Neural cell (in vitro differentiated cells): ENCODE results near the gene USP40. TPM values are rescaled to one million over a fixed set of nuclear protein-coding genes. Genes with fewer than 3 reads are reported as not detected.

Source experiments
- H2AFZ ChIP-seq: fragments of 200-600, 300-800 bp; sonication (generic), shearing (Covaris generic); 2 replicates; pipeline ENCODE4 v1.6.0; 2014; ENCODE audit warnings: low read depth, mild to moderate bottlenecking, antibody characterized with exemption, low read length, moderate library complexity
- H3F3A ChIP-seq: fragments of 200-600 bp; shearing (Covaris generic); 2 replicates; pipeline ENCODE4 v1.6.1; 2016; ENCODE audit warnings: mild to moderate bottlenecking, moderate library complexity, mixed read lengths, antibody characterized with exemption, low read length; ENCODE audit not compliant: insufficient read depth, poor library complexity, severe bottlenecking
- H3K27ac ChIP-seq: fragments of 200-600, 300-800 bp; sonication (generic), shearing (Covaris generic); 2 replicates; pipeline ENCODE4 v1.5.1; 2014; ENCODE audit warnings: mild to moderate bottlenecking, low read length, moderate library complexity
- H3K27me3 ChIP-seq: fragments of 300-800, 200-600 bp; sonication (generic), shearing (Covaris generic); 2 replicates; pipeline ENCODE4 v1.6.0; 2014; ENCODE audit warnings: mild to moderate bottlenecking, low read depth, low read length, moderate library complexity; ENCODE audit not compliant: insufficient read depth
- H3K36me3 ChIP-seq: fragments of 300-800, 200-600 bp; sonication (generic), shearing (Covaris generic); 2 replicates; pipeline ENCODE4 v1.5.1; 2014; ENCODE audit warnings: mild to moderate bottlenecking, antibody characterized with exemption, low read length, moderate library complexity; ENCODE audit not compliant: insufficient read depth
- H3K4me2 ChIP-seq: fragments of 300-800, 200-600 bp; sonication (generic), shearing (Covaris generic); 2 replicates; pipeline ENCODE4 v1.6.0; 2014; ENCODE audit warnings: mild to moderate bottlenecking, low read length
- H3K4me3 ChIP-seq: fragments of 300-800, 200-600 bp; sonication (generic), shearing (Covaris generic); 2 replicates; pipeline ENCODE4 v1.5.1; 2014; ENCODE audit warnings: mild to moderate bottlenecking, low read length, moderate library complexity
- H3K79me2 ChIP-seq: fragments of 200-600 bp; shearing (Covaris generic); replicated peaks from 2 replicates; pipeline ENCODE4 v1.6.0; 2014; ENCODE audit warnings: mild to moderate bottlenecking, low read length, moderate library complexity; ENCODE audit not compliant: insufficient read depth
- H3K9ac ChIP-seq: fragments of 300-800, 200-600 bp; sonication (generic), shearing (Covaris generic); 2 replicates; pipeline ENCODE4 v1.6.1; 2016; ENCODE audit warnings: mild to moderate bottlenecking, low read length, mixed read lengths
- H3K9me2 ChIP-seq: fragments of 200-600 bp; shearing (Covaris generic); 2 replicates; pipeline ENCODE4 v1.6.1; 2016; ENCODE audit warnings: mild to moderate bottlenecking, low read length, mixed read lengths; ENCODE audit not compliant: insufficient read depth
- H3K9me3 ChIP-seq: fragments of 200-600, 300-800 bp; sonication (generic), shearing (Covaris generic); 2 replicates; pipeline ENCODE4 v1.6.1; 2016; ENCODE audit warnings: mild to moderate bottlenecking, mixed run types, low read length, moderate library complexity, mixed read lengths
- H4K20me1 ChIP-seq: fragments of 200-600 bp; shearing (Covaris generic); 2 replicates; pipeline ENCODE4 v1.6.1; 2016; ENCODE audit warnings: mild to moderate bottlenecking, mixed run types; ENCODE audit not compliant: insufficient read depth
- EP300 ChIP-seq: fragments of 450-650 bp; conservative IDR thresholded peaks from 2 replicates; pipeline ENCODE4 v1.6.1; 2014; ENCODE audit warnings: antibody characterized with exemption, mild to moderate bottlenecking, moderate library complexity; ENCODE audit not compliant: poor library complexity, severe bottlenecking
- EZH2 ChIP-seq: fragments of 200-600, 300-800 bp; shearing (Covaris generic), sonication (generic); IDR thresholded peaks from 2 replicates; pipeline ENCODE4 v1.6.1; 2014; ENCODE audit warnings: antibody characterized with exemption, low read length, borderline replicate concordance, mild to moderate bottlenecking; ENCODE audit not compliant: insufficient read depth, poor library complexity, severe bottlenecking
- MXI1 ChIP-seq: fragments of 450-650 bp; conservative IDR thresholded peaks from 2 replicates; pipeline ENCODE4 v1.6.1; 2014; ENCODE audit warnings: antibody characterized with exemption, mild to moderate bottlenecking; ENCODE audit not compliant: poor library complexity, severe bottlenecking
- POLR2AphosphoS5 ChIP-seq: IDR thresholded peaks from 2 replicates; pipeline ENCODE4 v1.6.1; 2012
- RAD21 ChIP-seq: fragments of 450-650 bp; conservative IDR thresholded peaks from 2 replicates; pipeline ENCODE4 v1.6.1; 2014; ENCODE audit warnings: antibody characterized with exemption, mild to moderate bottlenecking, moderate library complexity
- SMC3 ChIP-seq: fragments of 450-650 bp; conservative IDR thresholded peaks from 2 replicates; pipeline ENCODE4 v1.6.1; 2014; ENCODE audit warnings: antibody characterized with exemption, mild to moderate bottlenecking, moderate library complexity; ENCODE audit not compliant: poor library complexity
- TAF1 ChIP-seq: IDR thresholded peaks from 2 replicates; pipeline ENCODE4 v1.6.1; 2012; ENCODE audit warnings: low read depth
- polyA plus RNA-seq: library from polyadenylated mRNA; depleted of rRNA; stranded (reverse); fragments of >200 nt; gene quantifications from 2 replicates; pipeline ENCODE4 v1.2.3, GENCODE V29; 2014
- TF ChIP-seq, protein P1 (sequence below): IDR thresholded peaks from 2 replicates; pipeline ENCODE4 v1.6.1; 2012; ENCODE audit warnings: borderline replicate concordance
- TF ChIP-seq, protein P2 (sequence below): fragments of 450-650 bp; IDR thresholded peaks from 2 replicates; pipeline ENCODE4 v1.5.1; 2014; ENCODE audit warnings: antibody characterized with exemption, mild to moderate bottlenecking, moderate library complexity; ENCODE audit not compliant: poor library complexity, severe bottlenecking

USP40 gene
- polyA plus RNA-seq, 1 donor from 2014 or later: 33.3 TPM

DNA sequence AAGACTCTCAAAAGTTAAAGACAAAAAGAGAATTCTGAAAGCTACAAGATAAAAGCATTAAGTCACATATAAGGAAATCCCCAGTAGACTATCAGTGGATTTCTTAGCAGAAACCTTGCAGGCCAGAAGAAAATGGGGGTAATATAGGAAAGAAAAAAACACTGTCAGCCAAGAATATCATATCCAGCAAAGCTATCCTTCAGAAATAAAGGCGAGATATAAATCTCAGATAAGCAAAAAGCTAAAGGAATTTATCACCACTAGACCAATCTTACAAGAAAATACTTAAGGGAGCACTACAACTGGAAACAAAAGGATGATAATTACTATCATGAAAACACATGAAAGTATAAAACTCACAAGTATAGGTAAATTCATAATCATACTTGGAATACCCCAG lies 63.1 kb downstream of the USP40 start:
- Histone ChIP-seq H3K9me2 (no peaks in the 10 kb centered on the region), H3K4me2 (no peak overlapping the region)
- no peak for TF ChIP-seq EP300
- no peak for TF ChIP-seq MXI1
- no peak for TF ChIP-seq EZH2
- TF ChIP-seq RAD21: no peak
- TF ChIP-seq, protein P1, sequence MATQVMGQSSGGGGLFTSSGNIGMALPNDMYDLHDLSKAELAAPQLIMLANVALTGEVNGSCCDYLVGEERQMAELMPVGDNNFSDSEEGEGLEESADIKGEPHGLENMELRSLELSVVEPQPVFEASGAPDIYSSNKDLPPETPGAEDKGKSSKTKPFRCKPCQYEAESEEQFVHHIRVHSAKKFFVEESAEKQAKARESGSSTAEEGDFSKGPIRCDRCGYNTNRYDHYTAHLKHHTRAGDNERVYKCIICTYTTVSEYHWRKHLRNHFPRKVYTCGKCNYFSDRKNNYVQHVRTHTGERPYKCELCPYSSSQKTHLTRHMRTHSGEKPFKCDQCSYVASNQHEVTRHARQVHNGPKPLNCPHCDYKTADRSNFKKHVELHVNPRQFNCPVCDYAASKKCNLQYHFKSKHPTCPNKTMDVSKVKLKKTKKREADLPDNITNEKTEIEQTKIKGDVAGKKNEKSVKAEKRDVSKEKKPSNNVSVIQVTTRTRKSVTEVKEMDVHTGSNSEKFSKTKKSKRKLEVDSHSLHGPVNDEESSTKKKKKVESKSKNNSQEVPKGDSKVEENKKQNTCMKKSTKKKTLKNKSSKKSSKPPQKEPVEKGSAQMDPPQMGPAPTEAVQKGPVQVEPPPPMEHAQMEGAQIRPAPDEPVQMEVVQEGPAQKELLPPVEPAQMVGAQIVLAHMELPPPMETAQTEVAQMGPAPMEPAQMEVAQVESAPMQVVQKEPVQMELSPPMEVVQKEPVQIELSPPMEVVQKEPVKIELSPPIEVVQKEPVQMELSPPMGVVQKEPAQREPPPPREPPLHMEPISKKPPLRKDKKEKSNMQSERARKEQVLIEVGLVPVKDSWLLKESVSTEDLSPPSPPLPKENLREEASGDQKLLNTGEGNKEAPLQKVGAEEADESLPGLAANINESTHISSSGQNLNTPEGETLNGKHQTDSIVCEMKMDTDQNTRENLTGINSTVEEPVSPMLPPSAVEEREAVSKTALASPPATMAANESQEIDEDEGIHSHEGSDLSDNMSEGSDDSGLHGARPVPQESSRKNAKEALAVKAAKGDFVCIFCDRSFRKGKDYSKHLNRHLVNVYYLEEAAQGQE: no peak
- no peak for TF ChIP-seq POLR2AphosphoS5
- TF ChIP-seq SMC3: no peak
- TF ChIP-seq, protein P2, sequence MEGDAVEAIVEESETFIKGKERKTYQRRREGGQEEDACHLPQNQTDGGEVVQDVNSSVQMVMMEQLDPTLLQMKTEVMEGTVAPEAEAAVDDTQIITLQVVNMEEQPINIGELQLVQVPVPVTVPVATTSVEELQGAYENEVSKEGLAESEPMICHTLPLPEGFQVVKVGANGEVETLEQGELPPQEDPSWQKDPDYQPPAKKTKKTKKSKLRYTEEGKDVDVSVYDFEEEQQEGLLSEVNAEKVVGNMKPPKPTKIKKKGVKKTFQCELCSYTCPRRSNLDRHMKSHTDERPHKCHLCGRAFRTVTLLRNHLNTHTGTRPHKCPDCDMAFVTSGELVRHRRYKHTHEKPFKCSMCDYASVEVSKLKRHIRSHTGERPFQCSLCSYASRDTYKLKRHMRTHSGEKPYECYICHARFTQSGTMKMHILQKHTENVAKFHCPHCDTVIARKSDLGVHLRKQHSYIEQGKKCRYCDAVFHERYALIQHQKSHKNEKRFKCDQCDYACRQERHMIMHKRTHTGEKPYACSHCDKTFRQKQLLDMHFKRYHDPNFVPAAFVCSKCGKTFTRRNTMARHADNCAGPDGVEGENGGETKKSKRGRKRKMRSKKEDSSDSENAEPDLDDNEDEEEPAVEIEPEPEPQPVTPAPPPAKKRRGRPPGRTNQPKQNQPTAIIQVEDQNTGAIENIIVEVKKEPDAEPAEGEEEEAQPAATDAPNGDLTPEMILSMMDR: no peak
- TF ChIP-seq TAF1: no peak

DNA sequence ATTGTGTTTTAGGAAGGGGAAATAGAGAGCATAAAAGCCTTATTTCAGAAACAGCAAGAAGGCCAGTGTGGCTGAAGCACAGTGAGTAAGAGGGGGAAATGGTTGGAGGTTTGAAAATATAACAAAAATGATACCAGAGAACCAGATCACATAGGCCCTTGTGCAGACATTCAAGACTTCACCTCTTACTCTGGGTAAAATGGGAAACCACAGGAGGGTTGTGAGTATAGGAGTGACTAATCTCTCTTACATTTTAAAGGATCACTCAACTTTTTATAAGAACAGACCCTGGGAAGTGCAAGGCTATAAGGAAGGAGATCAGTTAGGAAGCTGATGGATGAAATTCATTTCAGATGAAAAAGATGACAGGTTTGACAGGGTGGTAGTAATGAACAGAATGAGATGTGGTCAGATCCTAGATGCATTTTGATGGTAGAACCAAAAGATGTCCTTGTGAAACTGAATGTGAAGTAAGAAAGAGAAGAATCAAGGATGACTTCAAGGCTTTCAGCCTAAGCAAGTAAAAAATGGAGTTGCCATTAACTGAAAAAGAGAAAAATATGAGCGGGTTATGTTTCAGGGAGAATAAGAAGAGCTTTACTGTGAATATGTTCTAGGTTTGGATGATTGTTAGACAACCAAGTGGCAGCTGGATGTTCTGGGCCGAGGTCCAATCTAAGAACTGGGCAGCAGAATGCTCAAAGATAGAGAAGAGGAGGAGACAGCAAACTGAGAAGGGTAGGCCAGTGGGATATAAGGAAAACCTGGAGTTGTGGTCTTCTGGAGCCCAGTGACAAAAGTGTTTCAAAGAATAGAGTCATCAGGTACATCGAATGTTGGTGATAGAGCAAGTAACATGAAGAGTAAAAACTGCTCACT lies 65.1 kb downstream of the USP40 start:
- Histone ChIP-seq H3K36me3 (no peaks in the 10 kb centered on the region), H3K27me3 (no peaks in the 10 kb centered on the region), H3K4me3 (no peak overlapping the region), H3K9me3 (no peaks in the 10 kb centered on the region), H3K27ac (no peak overlapping the region), H3F3A (no peaks in the 10 kb centered on the region), H3K79me2 (no peaks in the 10 kb centered on the region), H2AFZ (no peak overlapping the region), H4K20me1 (no peaks in the 10 kb centered on the region), H3K9ac (no peak overlapping the region), H3K9me2 (no peaks in the 10 kb centered on the region), H3K4me2 (no peak overlapping the region)
- TF ChIP-seq RAD21 (no peak), EZH2 (no peak), TAF1 (no peak), MXI1 (no peak), EP300 (no peak), SMC3 (no peak), POLR2AphosphoS5 (no peak)
- TF ChIP-seq, protein P2: no peak
- TF ChIP-seq, protein P1: no peak

More for the DNA sequence above, 63.1 kb downstream of the USP40 start:
- H2AFZ ChIP-seq: no peak overlapping the region
- no peaks in the 10 kb centered on the region for H3K27me3 ChIP-seq
- no peak overlapping the region for H3K9ac ChIP-seq
- no peaks in the 10 kb centered on the region for H4K20me1 ChIP-seq
- peaks cover 6% of the 10 kb centered on the region for H3K36me3 ChIP-seq
- H3K4me3 ChIP-seq: no peak overlapping the region
- H3K27ac ChIP-seq: no peak overlapping the region
- H3K9me3 ChIP-seq: no peaks in the 10 kb centered on the region
- no peaks in the 10 kb centered on the region for H3K79me2 ChIP-seq
- H3F3A ChIP-seq: no peaks in the 10 kb centered on the region
